CD4-positive, alpha-beta T cell treated with Interleukin-4 for 1 hour (primary cell): ENCODE measurements around the gene MCM10.

Experiments used
- DNase-seq, 2 donors: peaks; one replicate each; pipeline ENCODE4 v3.0.0-alpha.2; 2020 to 2022

The MCM10 gene

GRCh38 chr10:13167568-13167967, 6.2 kb downstream of the MCM10 start:
- no peak for DNase-seq

GRCh38 chr10:13168781-13169180, 7.4 kb downstream of the MCM10 start:
- DNase-seq = no peak

GRCh38 chr10:13173616-13174015, 12.3 kb downstream of the MCM10 start:
- DNase-seq = no peak

- no peak for DNase-seq
These were observed 19.4 kb downstream of the MCM10 start for GRCh38 chr10:13180788-13181187.

GRCh38 chr10:13182424-13182823, 21.1 kb downstream of the MCM10 start:
- no peak for DNase-seq

GRCh38 chr10:13183625-13184024, 22.3 kb downstream of the MCM10 start:
- no peak for DNase-seq

GRCh38 chr10:13184276-13184675, 22.9 kb downstream of the MCM10 start:
- DNase-seq = no peak

GRCh38 chr10:13184730-13185514, 23.6 kb downstream of the MCM10 start:
- no peak for DNase-seq

GRCh38 chr10:13187135-13187534, 25.8 kb downstream of the MCM10 start:
- no peak for DNase-seq

GRCh38 chr10:13188593-13188992, 27.2 kb downstream of the MCM10 start:
- DNase-seq = no peak

GRCh38 chr10:13189961-13190360, 28.6 kb downstream of the MCM10 start:
- DNase-seq = no peak

- no peak for DNase-seq
These were observed 29.5 kb downstream of the MCM10 start for GRCh38 chr10:13190816-13191215.

- DNase-seq = no peak
These were observed 30.0 kb downstream of the MCM10 start for GRCh38 chr10:13191362-13191761.

GRCh38 chr10:13193637-13194036, 32.3 kb downstream of the MCM10 start:
- no peak for DNase-seq

- DNase-seq = no peak
These were observed 33.7 kb downstream of the MCM10 start for GRCh38 chr10:13195016-13195415.

GRCh38 chr10:13201132-13201531, 39.8 kb downstream of the MCM10 start:
- DNase-seq = no peak

- no peak for DNase-seq
These were observed 44.7 kb downstream of the MCM10 start for GRCh38 chr10:13206091-13206490.

GRCh38 chr10:13206546-13207443, 45.4 kb downstream of the MCM10 start:
- no peak for DNase-seq

GRCh38 chr10:13213163-13213562, 51.8 kb downstream of the MCM10 start:
- no peak for DNase-seq

- DNase-seq = no peak
These were observed 57.5 kb downstream of the MCM10 start for GRCh38 chr10:13218878-13219277.

- DNase-seq = no peak
These were observed 58.6 kb downstream of the MCM10 start for GRCh38 chr10:13219685-13220670.

- no peak for DNase-seq
These were observed 60.2 kb downstream of the MCM10 start for GRCh38 chr10:13221572-13221971.

GRCh38 chr10:13222151-13222550, 60.8 kb downstream of the MCM10 start:
- no peak for DNase-seq
